BJ (cell line): ENCODE data around the gene SPARC. TPM values are rescaled to one million over a fixed set of nuclear protein-coding genes. Genes with fewer than 3 reads are reported as not detected.

Experiments used
- CTCF ChIA-PET: fragments of 350-600 bp; formaldehyde crosslinking; extraction: SDS; loops from one replicate; lab custom pipeline; 2021; ENCODE audit warnings: antibody characterized with exemption, inconsistent platforms; lab: Yijun Ruan, JAX
- POLR2A ChIA-PET: fragments of 300-600 bp; sonication (Branson Sonifier 250); formaldehyde crosslinking; extraction: SDS; loops from one replicate; lab custom pipeline; 2021; ENCODE audit warnings: antibody characterized with exemption; lab: Charles Lee
- DNase-seq: peaks from one replicate; pipeline ENCODE4 v3.0.0-alpha.2; 2011; ENCODE audit warnings: low read depth
- H3K27me3 ChIP-seq: 2 replicates; pipeline ENCODE4 v1.6.0; 2011; ENCODE audit warnings: low read length; ENCODE audit not compliant: control insufficient read depth, insufficient read depth
- H3K36me3 ChIP-seq: 2 replicates; pipeline ENCODE4 v1.5.1; 2011; ENCODE audit warnings: low read length; ENCODE audit not compliant: control insufficient read depth, insufficient read depth
- H3K4me3 ChIP-seq: 2 replicates; pipeline ENCODE4 v1.5.1; 2011; ENCODE audit warnings: low read depth, mild to moderate bottlenecking, control low read depth, low read length
- polyA plus RNA-seq: library from polyadenylated mRNA; depleted of rRNA; stranded (reverse); fragments of >200 nt; gene quantifications from 2 replicates; pipeline ENCODE4 v1.2.3, GENCODE V29; 2011
- TF ChIP-seq, protein P1 (sequence below): IDR thresholded peaks from 2 replicates; pipeline ENCODE4 v1.5.1; 2011; ENCODE audit warnings: low read depth, mild to moderate bottlenecking, control low read depth, inconsistent platforms, low read length, moderate library complexity; ENCODE audit not compliant: insufficient read depth

Gene SPARC
- polyA plus RNA-seq, 1 experiment = 17,277 TPM

DNA sequence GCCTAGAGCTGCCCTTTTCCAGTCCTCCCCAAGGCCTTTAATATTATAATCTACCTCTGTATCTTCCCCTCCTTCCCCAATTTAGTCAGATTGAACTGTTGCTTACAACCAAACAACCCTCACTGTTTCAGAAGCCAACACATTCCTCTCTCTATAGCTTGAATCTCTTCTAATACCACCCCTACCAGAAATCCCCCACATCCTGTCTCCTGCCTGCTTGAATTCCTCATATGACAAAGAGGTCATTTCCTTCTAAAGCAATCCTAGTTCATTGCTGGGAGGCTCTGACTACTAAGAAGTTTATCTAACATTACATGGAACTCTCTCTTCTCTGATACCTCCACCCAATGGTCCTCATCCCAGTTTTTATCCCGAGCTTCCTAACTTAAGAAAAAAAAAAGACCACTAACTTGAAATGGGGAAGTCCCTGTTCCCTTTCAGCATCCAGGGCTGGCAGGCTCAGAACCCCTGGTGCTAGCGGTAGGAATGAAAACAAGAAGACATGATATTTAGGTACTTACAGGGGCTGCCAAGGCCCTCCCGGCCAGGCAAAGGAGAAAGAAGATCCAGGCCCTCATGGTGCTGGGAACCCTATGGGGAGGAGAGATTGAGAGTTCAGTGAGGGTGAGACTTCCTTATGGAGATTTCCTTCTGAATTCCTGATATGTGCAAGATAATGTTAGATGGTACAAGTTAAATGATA, 11.0 kb downstream of the SPARC start:
- Histone ChIP-seq H3K36me3 (peaks cover 42% of the 10 kb centered on the region), H3K4me3 (no peak overlapping the region), H3K27me3 (no peaks in the 10 kb centered on the region)
- TF ChIP-seq, protein P1, sequence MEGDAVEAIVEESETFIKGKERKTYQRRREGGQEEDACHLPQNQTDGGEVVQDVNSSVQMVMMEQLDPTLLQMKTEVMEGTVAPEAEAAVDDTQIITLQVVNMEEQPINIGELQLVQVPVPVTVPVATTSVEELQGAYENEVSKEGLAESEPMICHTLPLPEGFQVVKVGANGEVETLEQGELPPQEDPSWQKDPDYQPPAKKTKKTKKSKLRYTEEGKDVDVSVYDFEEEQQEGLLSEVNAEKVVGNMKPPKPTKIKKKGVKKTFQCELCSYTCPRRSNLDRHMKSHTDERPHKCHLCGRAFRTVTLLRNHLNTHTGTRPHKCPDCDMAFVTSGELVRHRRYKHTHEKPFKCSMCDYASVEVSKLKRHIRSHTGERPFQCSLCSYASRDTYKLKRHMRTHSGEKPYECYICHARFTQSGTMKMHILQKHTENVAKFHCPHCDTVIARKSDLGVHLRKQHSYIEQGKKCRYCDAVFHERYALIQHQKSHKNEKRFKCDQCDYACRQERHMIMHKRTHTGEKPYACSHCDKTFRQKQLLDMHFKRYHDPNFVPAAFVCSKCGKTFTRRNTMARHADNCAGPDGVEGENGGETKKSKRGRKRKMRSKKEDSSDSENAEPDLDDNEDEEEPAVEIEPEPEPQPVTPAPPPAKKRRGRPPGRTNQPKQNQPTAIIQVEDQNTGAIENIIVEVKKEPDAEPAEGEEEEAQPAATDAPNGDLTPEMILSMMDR = no peak
- no peak for DNase-seq
- POLR2A ChIA-PET = interaction anchor here (0.6 to 2.2 kb wide), 4 partner anchors 14 to 846 kb away, joined by 3 to 7 read pairs (median 4); no protein-coding TSS in a partner anchor
- CTCF ChIA-PET = interaction anchor here (0.7 to 2.8 kb wide), 6 partner anchors 10 to 88 kb away, joined by 3 to 12 read pairs (median 7); no protein-coding TSS in a partner anchor

DNA sequence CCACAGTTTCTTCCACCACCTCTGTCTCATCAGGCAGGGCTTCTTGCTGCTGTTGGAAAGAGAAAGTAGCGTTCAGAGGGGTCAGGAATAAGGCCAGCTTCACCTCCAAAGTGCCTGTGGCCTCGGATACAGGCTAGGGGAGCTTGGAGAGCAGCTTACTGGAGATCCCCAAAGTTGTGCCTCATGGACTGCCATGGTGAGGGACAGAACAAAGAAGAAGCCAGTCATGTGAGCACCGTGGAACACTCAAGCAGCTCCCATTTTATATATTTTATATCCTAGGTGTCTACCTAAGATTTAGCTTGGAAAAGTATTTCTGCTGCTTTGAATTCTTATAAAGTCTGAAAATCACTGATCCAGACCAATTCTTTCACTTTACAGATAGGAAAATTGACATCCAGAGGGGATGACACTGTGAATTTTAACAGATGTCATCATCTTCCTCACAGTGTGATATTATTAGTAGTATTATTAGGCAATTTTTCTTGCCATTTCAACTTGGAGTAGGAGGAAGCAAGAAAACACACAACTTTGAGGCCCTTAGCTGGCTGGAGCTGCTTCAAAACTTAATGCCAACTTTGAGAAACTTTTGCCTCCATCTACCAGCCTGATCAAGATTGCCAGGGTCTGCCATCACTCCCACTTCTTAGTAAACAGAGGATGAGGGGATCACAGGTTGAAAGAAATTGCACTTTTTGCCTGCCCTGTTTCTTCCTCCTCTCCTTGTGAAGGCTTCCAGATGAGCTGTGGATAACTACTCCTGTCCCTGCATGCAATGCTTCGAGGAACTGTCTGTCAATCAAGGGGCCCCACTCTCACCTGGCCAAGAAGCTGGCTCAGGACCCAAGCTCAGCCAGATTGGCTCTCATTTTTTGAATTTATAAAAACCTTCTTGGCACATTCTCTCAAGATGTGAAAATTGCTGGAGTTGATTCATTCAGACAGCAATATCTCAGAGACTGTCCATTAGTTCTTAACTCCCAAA, 11.8 kb downstream of the SPARC start:
- POLR2A ChIA-PET = interaction anchor here (0.6 to 2.2 kb wide), 4 partner anchors 13 to 847 kb away, joined by 3 to 7 read pairs (median 4); no protein-coding TSS in a partner anchor
- TF ChIP-seq, protein P1 = no peak

DNA sequence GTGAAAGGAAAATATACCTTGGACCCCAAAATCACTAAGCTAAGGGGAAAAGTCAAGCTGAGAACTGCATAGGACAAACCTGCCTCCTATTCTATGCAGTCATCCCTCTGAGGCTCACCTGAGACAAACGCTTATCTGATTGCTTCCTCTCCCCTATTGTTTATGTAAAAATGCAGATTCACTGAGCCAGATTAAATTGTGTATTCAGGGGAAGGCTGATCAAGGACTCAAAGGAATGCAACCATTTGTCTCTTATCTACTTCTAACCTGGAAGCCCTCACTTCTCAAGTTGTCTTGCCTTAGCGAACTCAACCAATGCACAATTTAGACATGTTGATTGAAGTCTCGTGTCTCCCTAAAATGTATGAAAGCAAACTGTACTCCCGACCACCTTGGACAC, 13.3 kb downstream of the SPARC start:
- H3K4me3 ChIP-seq = no peak overlapping the region
- no peak for DNase-seq
- ChIA-PET POLR2A (interaction anchor here (0.6 to 1.0 kb wide), 2 partner anchors 14 to 68 kb away, joined by 3 to 4 read pairs; partner anchors contain the start of gene SPARC), CTCF (interaction anchor here (0.6 to 4.0 kb wide), 6 partner anchors 9 to 68 kb away, joined by 3 to 33 read pairs (median 13); no protein-coding TSS in a partner anchor)
- TF ChIP-seq, protein P1 = no peak
- no peaks in the 10 kb centered on the region for H3K27me3 ChIP-seq
- peaks cover 54% of the 10 kb centered on the region for H3K36me3 ChIP-seq

More for the DNA sequence above, 11.8 kb downstream of the SPARC start:
- CTCF ChIA-PET = interaction anchor here (0.8 to 3.6 kb wide), 6 partner anchors 9 to 65 kb away, joined by 3 to 19 read pairs (median 8); no protein-coding TSS in a partner anchor
- peaks cover 47% of the 10 kb centered on the region for H3K36me3 ChIP-seq
- H3K27me3 ChIP-seq = no peaks in the 10 kb centered on the region
- H3K4me3 ChIP-seq = no peak overlapping the region
- DNase-seq = no peak

DNA sequence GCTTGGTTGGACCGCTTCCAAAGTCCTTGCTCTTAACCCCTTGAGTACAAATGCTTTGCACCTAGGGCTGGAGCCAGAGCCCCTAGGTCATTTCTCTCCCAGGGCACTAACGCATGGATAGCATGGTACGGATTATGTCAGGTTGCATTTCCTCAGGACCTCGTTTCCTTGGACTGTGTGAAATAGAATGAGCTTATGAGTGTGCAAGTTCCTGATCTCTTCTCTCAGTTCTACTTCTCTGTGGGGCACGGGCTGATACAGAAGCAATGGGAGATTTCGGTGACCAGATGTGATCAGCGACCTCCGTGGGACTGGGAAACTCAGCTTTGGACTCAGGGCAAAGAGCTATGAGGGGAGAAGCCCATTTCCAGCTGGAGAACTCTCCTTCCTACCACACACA, 14.2 kb downstream of the SPARC start:
- peaks cover 58% of the 10 kb centered on the region for H3K36me3 ChIP-seq
- ChIA-PET POLR2A (interaction anchor here (1.0 kb wide), 1 partner anchor 8 kb away, joined by 3 read pairs; no protein-coding TSS in a partner anchor), CTCF (interaction anchor here (0.6 to 4.0 kb wide), 8 partner anchors 10 to 152 kb away, joined by 3 to 33 read pairs (median 12); no protein-coding TSS in a partner anchor)
- no peak for DNase-seq
- no peaks in the 10 kb centered on the region for H3K27me3 ChIP-seq
- TF ChIP-seq, protein P1 = no peak
- H3K4me3 ChIP-seq = no peak overlapping the region
